Neuronal stem cell (in vitro differentiated cells): ENCODE data around the gene RAPGEFL1.
"Not testable (repeated sequence)": the region's sequence is repeated elsewhere in the genome, so short reads cannot be mapped to it uniquely, and the experiment has no call there.

Experiments used
- DNase-seq: peaks from one replicate; pipeline ENCODE4 v3.0.0-alpha.2; 2013; ENCODE audit warnings: low spot score
- H2AFZ ChIP-seq: one replicate; pipeline ENCODE4 v1.6.1; 2013; ENCODE audit warnings: mild to moderate bottlenecking, low read length, inconsistent platforms
- H2AK5ac ChIP-seq: 2 replicates; pipeline ENCODE4 v1.6.1; 2013; ENCODE audit warnings: low read depth, mild to moderate bottlenecking, inconsistent platforms, low read length, moderate library complexity, mixed read lengths
- H2BK120ac ChIP-seq: 2 replicates; pipeline ENCODE4 v1.6.1; 2013; ENCODE audit warnings: low read depth, mild to moderate bottlenecking, inconsistent platforms, low read length, moderate library complexity, mixed read lengths
- H2BK12ac ChIP-seq: one replicate; pipeline ENCODE4 v1.6.1; 2013; ENCODE audit warnings: low read length, inconsistent platforms
- H2BK15ac ChIP-seq: 2 replicates; pipeline ENCODE4 v1.6.1; 2013; ENCODE audit warnings: mild to moderate bottlenecking, low read length, inconsistent platforms, mixed read lengths
- H2BK5ac ChIP-seq: one replicate; pipeline ENCODE4 v1.6.1; 2013; ENCODE audit warnings: inconsistent platforms, mild to moderate bottlenecking, low read length, moderate library complexity
- H3K14ac ChIP-seq: one replicate; pipeline ENCODE4 v1.6.1; 2013; ENCODE audit warnings: low read length, inconsistent platforms
- H3K18ac ChIP-seq: 2 replicates; pipeline ENCODE4 v1.6.1; 2013; ENCODE audit warnings: low read length, inconsistent platforms
- H3K23ac ChIP-seq: 2 replicates; pipeline ENCODE4 v1.6.1; 2013; ENCODE audit warnings: low read depth, mild to moderate bottlenecking, mixed read lengths, low read length, inconsistent platforms; ENCODE audit not compliant: poor library complexity
- H3K27ac ChIP-seq: replicated peaks from 3 replicates; pipeline ENCODE4 v1.5.1; 2013; ENCODE audit warnings: low read length, inconsistent platforms
- H3K27me3 ChIP-seq, 3 experiments: 2 replicates each; pipeline ENCODE4 v1.6.1; 2013; ENCODE audit warnings: low read length in 3 of 3, mild to moderate bottlenecking in 2 of 3, inconsistent platforms in 1 of 3, low read depth in 1 of 3, mixed read lengths in 1 of 3, moderate library complexity in 1 of 3; ENCODE audit not compliant: control insufficient read depth in 3 of 3, insufficient read depth in 3 of 3
- H3K36me3 ChIP-seq, 2 donors: replicated peaks in 1 of 2; 2 replicates each; pipeline ENCODE4 v1.6.1; 2013; ENCODE audit warnings: low read length in 2 of 2; ENCODE audit not compliant: control insufficient read depth in 2 of 2, insufficient read depth in 2 of 2
- H3K4ac ChIP-seq: 2 replicates; pipeline ENCODE4 v1.6.1; 2013; ENCODE audit warnings: inconsistent platforms, mild to moderate bottlenecking, low read length, moderate library complexity
- H3K4me1 ChIP-seq, 2 donors: 1 replicate in 1 of 2; 2 replicates in 1 of 2; pipeline ENCODE4 v1.6.1; 2013; ENCODE audit warnings: low read length in 2 of 2, low read depth in 1 of 2; ENCODE audit not compliant: control insufficient read depth in 2 of 2, insufficient read depth in 1 of 2
- H3K4me2 ChIP-seq: one replicate; pipeline ENCODE4 v1.6.1; 2013; ENCODE audit warnings: mild to moderate bottlenecking, low read length, inconsistent platforms; ENCODE audit not compliant: insufficient read depth, poor library complexity, severe bottlenecking
- H3K4me3 ChIP-seq, 2 donors: 2 replicates each; pipeline ENCODE4 v1.5.1; 2013; ENCODE audit warnings: low read length in 2 of 2, mild to moderate bottlenecking in 2 of 2, inconsistent platforms in 1 of 2, moderate library complexity in 1 of 2
- H3K79me1 ChIP-seq: one replicate; pipeline ENCODE4 v1.6.1; 2013; ENCODE audit warnings: low read depth, mild to moderate bottlenecking, inconsistent platforms, low read length, moderate library complexity
- H3K9ac ChIP-seq: one replicate; pipeline ENCODE4 v1.6.1; 2013; ENCODE audit warnings: mild to moderate bottlenecking, low read depth, low read length, inconsistent platforms; ENCODE audit not compliant: poor library complexity
- H3K9me3 ChIP-seq, 2 donors: replicated peaks in 1 of 2; 2 replicates each; pipeline versions ENCODE3 to v1.6.1; 2013; ENCODE audit warnings: low read length in 2 of 2, mild to moderate bottlenecking in 2 of 2, inconsistent platforms in 1 of 2, low read depth in 1 of 2, mixed read lengths in 1 of 2, moderate library complexity in 1 of 2; ENCODE audit not compliant: control insufficient read depth in 2 of 2, insufficient read depth in 1 of 2
- H4K8ac ChIP-seq: one replicate; pipeline ENCODE4 v1.6.1; 2013; ENCODE audit warnings: low read depth, mild to moderate bottlenecking, inconsistent platforms, low read length, moderate library complexity
- H4K91ac ChIP-seq: one replicate; pipeline ENCODE4 v1.6.1; 2013; ENCODE audit warnings: low read length, low read depth, mild to moderate bottlenecking, inconsistent platforms; ENCODE audit not compliant: poor library complexity
- WGBS, 2 donors: extraction: QIAGEN DNeasy Blood & Tissue Kit; methylation state at CpG; one replicate each; pipeline ENCODE4 v1.1.7; 2013; ENCODE audit warnings: missing lambda C conversion rate in 2 of 2, mixed read lengths in 1 of 2; ENCODE audit not compliant: insufficient read length in 2 of 2, insufficient replicate concordance in 1 of 2; ENCODE audit errors: extremely low coverage in 2 of 2; 5-methylcytosine and 5-hydroxymethylcytosine counted together

Gene RAPGEFL1

DNA sequence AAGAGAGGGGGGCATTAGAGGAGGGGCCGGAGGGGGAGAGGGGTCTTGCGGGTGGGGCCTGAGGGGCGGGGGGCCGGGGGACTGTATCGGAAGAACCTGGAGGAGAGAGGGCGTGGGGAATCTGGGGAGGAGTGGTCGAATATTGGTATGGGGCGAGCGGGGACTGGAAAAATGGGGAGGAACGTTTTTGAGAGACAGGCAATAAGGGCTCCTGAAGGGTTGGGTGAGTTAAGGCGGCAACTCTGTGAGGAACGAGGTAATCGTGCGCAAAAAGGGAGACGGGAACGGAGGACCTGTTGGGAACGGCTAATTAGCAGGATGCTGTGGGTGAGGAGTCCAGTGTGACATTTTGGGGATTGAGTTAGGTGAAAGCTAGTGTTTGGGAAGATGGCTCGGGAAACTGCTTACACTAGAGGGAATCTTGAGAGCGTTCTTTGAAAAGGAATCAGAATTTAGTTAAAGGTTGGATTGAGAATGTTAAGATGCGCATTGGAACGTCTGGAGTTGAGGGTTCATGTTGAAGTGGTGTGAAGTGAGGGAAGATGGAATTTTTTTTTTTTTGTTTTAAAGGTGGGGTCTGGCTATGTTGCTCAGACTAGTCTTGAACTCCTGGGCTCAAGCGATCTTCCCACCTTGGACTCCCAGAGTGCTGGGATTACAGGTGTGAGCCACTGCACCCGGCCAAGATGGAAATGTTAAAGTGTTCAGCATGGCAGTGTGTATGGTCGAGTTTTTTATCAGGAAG lies 42.5 kb downstream of the RAPGEFL1 start:
- Histone ChIP-seq H3K27ac (peak overlapping the region; percentile 97), H3K4me1 (peaks cover 4 to 8% of the 10 kb centered on the region in 2 donors), H2BK12ac (no peak overlapping the region), H3K4me2 (peak overlapping the region; percentile 56), H2AK5ac (no peak overlapping the region), H3K4ac (no peak overlapping the region), H3K23ac (peak overlapping the region; percentile 99), H3K27me3 (no peaks in the 10 kb centered on the region), H2BK5ac (peak overlapping the region; percentile 87), H3K4me3 (peak overlapping the region; percentile 76 to 88), H3K36me3 (no peaks in the 10 kb centered on the region), H2BK120ac (no peak overlapping the region), H4K8ac (no peak overlapping the region), H4K91ac (no peak overlapping the region), H2AFZ (peak overlapping the region; percentile 95), H2BK15ac (no peak overlapping the region), H3K9me3 (no peaks in the 10 kb centered on the region), H3K14ac (no peak overlapping the region), H3K79me1 (peaks cover 4% of the 10 kb centered on the region), H3K9ac (peak overlapping the region; percentile 50), H3K18ac (peak overlapping the region; percentile 15)
- 89 to 100% methylated on average over 2 of the region's 24 CpGs for WGBS, 2 donors
- no peak for DNase-seq

- H2BK5ac ChIP-seq: no peak overlapping the region
- H3K4me3 ChIP-seq: no peak overlapping the region
- no peak for DNase-seq
- peaks cover 4 to 5% of the 10 kb centered on the region in 2 donors for H3K4me1 ChIP-seq
- no peak overlapping the region for H3K23ac ChIP-seq
- no peak overlapping the region for H2BK120ac ChIP-seq
- peaks cover 7% of the 10 kb centered on the region for H3K79me1 ChIP-seq
- H3K9ac ChIP-seq: no peak overlapping the region
- peaks cover 0 to 22% of the 10 kb centered on the region in 2 donors for H3K36me3 ChIP-seq
- H2AK5ac ChIP-seq: no peak overlapping the region
- H3K4ac ChIP-seq: no peak overlapping the region
- H4K8ac ChIP-seq: no peak overlapping the region
- no peak overlapping the region for H2BK15ac ChIP-seq
- H3K4me2 ChIP-seq: no peak overlapping the region
- no peak overlapping the region for H3K14ac ChIP-seq
- H3K27me3 ChIP-seq: no peaks in the 10 kb centered on the region
- H3K9me3 ChIP-seq: no peaks in the 10 kb centered on the region
- H2AFZ ChIP-seq: no peak overlapping the region
- no peak overlapping the region for H2BK12ac ChIP-seq
- no CpG with 5 or more reads among the region's 5 CpGs for WGBS, 2 donors
- no peak overlapping the region for H4K91ac ChIP-seq
- peak overlapping the region; percentile 2 for H3K27ac ChIP-seq
- H3K18ac ChIP-seq: no peak overlapping the region
Observed at GRCh38 chr17:40224718-40225550, 47.7 kb downstream of the RAPGEFL1 start.

DNA sequence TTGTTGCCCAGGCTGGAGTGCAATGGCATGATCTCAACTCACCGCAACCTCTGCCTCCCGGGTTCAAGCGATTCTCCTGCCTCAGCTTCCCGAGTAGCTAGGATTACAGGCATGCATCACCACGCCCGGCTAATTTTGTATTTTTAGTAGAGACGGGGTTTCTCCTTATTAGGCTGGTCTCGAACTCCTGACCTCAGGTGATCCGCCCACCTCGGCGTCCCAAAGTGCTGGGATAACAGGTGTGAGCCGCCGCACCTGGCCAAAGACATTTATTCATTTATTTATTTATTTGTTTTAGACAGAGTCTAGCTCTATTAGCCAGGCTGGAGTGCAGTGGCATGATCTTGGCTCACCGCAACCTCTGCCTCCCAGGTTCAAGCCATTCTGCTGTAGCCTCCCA lies 51.9 kb downstream of the RAPGEFL1 start:
- not testable (repeated sequence) for H3K27me3 ChIP-seq, H3K18ac ChIP-seq, H2BK15ac ChIP-seq, H3K14ac ChIP-seq, H4K8ac ChIP-seq, H3K4ac ChIP-seq, H3K79me1 ChIP-seq, DNase-seq, H2BK120ac ChIP-seq, H3K9ac ChIP-seq, H2AFZ ChIP-seq, H3K9me3 ChIP-seq, H2BK5ac ChIP-seq, H3K4me1 ChIP-seq, H2AK5ac ChIP-seq, H3K4me2 ChIP-seq, H3K27ac ChIP-seq, H3K23ac ChIP-seq, H2BK12ac ChIP-seq, H3K4me3 ChIP-seq, H4K91ac ChIP-seq
- H3K36me3 ChIP-seq: peaks cover 2 to 39% of the 10 kb centered on the region in 2 donors
- no CpG with 5 or more reads among the region's 14 CpGs for WGBS, 2 donors

GRCh38 chr17:40230670-40231069 lies 53.4 kb downstream of the RAPGEFL1 start:
- Histone ChIP-seq H2BK120ac (no peak overlapping the region), H3K27me3 (no peaks in the 10 kb centered on the region), H3K9me3 (no peaks in the 10 kb centered on the region), H2BK15ac (no peak overlapping the region), H4K8ac (no peak overlapping the region), H2BK12ac (no peak overlapping the region), H3K4ac (no peak overlapping the region), H3K36me3 (peaks cover 2 to 45% of the 10 kb centered on the region in 2 donors), H2BK5ac (no peak overlapping the region), H3K27ac (no peak overlapping the region), H3K4me3 (no peak overlapping the region), H3K9ac (no peak overlapping the region), H2AK5ac (no peak overlapping the region), H3K23ac (no peak overlapping the region), H4K91ac (no peak overlapping the region), H3K18ac (no peak overlapping the region), H3K79me1 (peaks cover 5% of the 10 kb centered on the region), H2AFZ (no peak overlapping the region), H3K4me1 (no peaks in the 10 kb centered on the region), H3K14ac (no peak overlapping the region), H3K4me2 (no peak overlapping the region)
- no peak for DNase-seq
- no CpG with 5 or more reads among the region's 3 CpGs for WGBS, 2 donors
